ENCODE measurements around the gene ARHGEF33. TPM values are rescaled to one million over a fixed set of nuclear protein-coding genes. Genes with fewer than 3 reads are reported as not detected.
A peak's percentile ranks its signal among the peaks of the same experiment; 100 is the strongest.

The ARHGEF33 gene
- total and polyA plus RNA-seq, 2 experiments from 2014 or later = 0.10 to 1.8 TPM

DNA sequence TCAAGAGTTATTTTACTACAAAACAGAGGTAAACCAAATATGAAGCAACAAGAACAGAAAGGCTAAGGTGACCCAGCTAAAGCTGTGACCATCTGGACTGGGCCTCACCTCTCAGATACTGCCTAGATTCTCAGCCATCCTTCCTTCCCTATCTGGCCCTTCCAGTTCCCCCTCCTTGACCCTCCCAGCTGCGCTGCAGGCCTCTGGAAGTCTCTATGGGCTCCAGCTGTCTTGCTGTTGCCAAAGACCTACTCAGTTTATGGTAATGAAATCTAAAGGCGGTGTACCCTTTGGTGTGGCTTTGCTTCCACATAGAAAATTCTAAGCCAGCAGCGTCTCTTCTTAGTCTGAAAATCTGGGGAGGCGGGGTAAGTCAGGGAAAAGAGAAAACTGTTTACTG lies 55.7 kb downstream of the ARHGEF33 start (continued):
- TF ChIP-seq, protein P1, sequence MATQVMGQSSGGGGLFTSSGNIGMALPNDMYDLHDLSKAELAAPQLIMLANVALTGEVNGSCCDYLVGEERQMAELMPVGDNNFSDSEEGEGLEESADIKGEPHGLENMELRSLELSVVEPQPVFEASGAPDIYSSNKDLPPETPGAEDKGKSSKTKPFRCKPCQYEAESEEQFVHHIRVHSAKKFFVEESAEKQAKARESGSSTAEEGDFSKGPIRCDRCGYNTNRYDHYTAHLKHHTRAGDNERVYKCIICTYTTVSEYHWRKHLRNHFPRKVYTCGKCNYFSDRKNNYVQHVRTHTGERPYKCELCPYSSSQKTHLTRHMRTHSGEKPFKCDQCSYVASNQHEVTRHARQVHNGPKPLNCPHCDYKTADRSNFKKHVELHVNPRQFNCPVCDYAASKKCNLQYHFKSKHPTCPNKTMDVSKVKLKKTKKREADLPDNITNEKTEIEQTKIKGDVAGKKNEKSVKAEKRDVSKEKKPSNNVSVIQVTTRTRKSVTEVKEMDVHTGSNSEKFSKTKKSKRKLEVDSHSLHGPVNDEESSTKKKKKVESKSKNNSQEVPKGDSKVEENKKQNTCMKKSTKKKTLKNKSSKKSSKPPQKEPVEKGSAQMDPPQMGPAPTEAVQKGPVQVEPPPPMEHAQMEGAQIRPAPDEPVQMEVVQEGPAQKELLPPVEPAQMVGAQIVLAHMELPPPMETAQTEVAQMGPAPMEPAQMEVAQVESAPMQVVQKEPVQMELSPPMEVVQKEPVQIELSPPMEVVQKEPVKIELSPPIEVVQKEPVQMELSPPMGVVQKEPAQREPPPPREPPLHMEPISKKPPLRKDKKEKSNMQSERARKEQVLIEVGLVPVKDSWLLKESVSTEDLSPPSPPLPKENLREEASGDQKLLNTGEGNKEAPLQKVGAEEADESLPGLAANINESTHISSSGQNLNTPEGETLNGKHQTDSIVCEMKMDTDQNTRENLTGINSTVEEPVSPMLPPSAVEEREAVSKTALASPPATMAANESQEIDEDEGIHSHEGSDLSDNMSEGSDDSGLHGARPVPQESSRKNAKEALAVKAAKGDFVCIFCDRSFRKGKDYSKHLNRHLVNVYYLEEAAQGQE (IDR thresholded peaks at IDR 0.05; ENCODE audit: unreplicated experiment) = no peak
- TF ChIP-seq ZNF114 (CRISPR knock-in tag; IDR thresholded peaks at IDR 0.05) (no peak), ZNF331 (CRISPR knock-in tag; IDR thresholded peaks at IDR 0.05; ENCODE audit: low read depth) (no peak), CREB1 (CRISPR knock-in tag; IDR thresholded peaks at IDR 0.05; ENCODE audit: low read depth) (no peak), JUNB (IDR thresholded peaks at IDR 0.05; ENCODE audit: unreplicated experiment) (no peak), EZH2 (IDR thresholded peaks at IDR 0.05; ENCODE audit: low read depth, unreplicated experiment) (no peak)
- TF ChIP-seq, protein P2, sequence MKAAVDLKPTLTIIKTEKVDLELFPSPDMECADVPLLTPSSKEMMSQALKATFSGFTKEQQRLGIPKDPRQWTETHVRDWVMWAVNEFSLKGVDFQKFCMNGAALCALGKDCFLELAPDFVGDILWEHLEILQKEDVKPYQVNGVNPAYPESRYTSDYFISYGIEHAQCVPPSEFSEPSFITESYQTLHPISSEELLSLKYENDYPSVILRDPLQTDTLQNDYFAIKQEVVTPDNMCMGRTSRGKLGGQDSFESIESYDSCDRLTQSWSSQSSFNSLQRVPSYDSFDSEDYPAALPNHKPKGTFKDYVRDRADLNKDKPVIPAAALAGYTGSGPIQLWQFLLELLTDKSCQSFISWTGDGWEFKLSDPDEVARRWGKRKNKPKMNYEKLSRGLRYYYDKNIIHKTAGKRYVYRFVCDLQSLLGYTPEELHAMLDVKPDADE (IDR thresholded peaks at IDR 0.05) = no peak

DNA sequence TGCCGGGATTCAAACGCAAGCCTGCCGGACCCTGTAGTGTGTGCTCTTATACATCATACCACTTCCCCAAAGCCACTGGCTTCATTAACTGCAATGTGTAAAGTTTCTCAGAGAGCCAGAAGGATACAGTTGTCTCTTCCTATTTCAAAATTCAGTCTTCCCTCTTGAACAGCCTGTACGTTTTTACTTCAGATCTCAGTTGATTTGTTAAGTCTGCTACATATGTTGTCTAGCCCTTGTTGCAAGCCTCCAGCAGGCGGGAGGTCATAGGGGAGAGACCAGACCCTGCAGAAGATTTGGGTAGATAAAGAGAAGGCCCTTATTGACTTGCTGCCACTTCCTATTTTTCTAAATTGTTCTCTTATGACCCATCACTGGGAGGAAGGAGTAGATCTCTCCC lies 56.2 kb downstream of the ARHGEF33 start:
- H3K36me3 Mint-ChIP-seq (ENCODE audit: low read depth) = no peaks in the 10 kb centered on the region; the same call in 2 of the 3 replicates
- H3K4me1 Mint-ChIP-seq = peaks cover 25% of the 10 kb centered on the region
- H3K27me3 ChIP-seq (ENCODE audit: insufficient read depth) = no peaks in the 10 kb centered on the region
- no peak overlapping the region for H3K27ac Mint-ChIP-seq
- DNase-seq (ENCODE audit: low spot score) (no peak), ATAC-seq (no peak)
- no peaks in the 10 kb centered on the region for H3K36me3 ChIP-seq (ENCODE audit: insufficient read depth)
- peaks cover 2% of the 10 kb centered on the region for H3K27me3 Mint-ChIP-seq (ENCODE audit: insufficient read depth, low read depth, poor library complexity)
- no peak overlapping the region for H3K4me3 Mint-ChIP-seq
- H4K20me1 ChIP-seq (replicated peaks; ENCODE audit: insufficient read depth) = no peaks in the 10 kb centered on the region
- H3K79me2 ChIP-seq (replicated peaks; ENCODE audit: insufficient read depth) = no peaks in the 10 kb centered on the region
- H3K4me1 ChIP-seq (ENCODE audit: insufficient read depth) = peaks cover 10% of the 10 kb centered on the region
- TF ChIP-seq ZNF331 (CRISPR knock-in tag; IDR thresholded peaks at IDR 0.05; ENCODE audit: low read depth) = no peak
- TF ChIP-seq, protein P3, sequence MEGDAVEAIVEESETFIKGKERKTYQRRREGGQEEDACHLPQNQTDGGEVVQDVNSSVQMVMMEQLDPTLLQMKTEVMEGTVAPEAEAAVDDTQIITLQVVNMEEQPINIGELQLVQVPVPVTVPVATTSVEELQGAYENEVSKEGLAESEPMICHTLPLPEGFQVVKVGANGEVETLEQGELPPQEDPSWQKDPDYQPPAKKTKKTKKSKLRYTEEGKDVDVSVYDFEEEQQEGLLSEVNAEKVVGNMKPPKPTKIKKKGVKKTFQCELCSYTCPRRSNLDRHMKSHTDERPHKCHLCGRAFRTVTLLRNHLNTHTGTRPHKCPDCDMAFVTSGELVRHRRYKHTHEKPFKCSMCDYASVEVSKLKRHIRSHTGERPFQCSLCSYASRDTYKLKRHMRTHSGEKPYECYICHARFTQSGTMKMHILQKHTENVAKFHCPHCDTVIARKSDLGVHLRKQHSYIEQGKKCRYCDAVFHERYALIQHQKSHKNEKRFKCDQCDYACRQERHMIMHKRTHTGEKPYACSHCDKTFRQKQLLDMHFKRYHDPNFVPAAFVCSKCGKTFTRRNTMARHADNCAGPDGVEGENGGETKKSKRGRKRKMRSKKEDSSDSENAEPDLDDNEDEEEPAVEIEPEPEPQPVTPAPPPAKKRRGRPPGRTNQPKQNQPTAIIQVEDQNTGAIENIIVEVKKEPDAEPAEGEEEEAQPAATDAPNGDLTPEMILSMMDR (conservative IDR thresholded peaks at IDR 0.05; ENCODE audit: low read depth in 2 of 2) = no peak
- peak overlapping the region; percentile 53 for H2AFZ ChIP-seq
- no peak overlapping the region for H3K4me3 ChIP-seq
- H3F3A ChIP-seq (replicated peaks; ENCODE audit: low read depth) = no peaks in the 10 kb centered on the region
- no peaks in the 10 kb centered on the region for H3K9me2 ChIP-seq (ENCODE audit: insufficient read depth)
- 0 out of 3 replicates have a peak, but pooled peaks cover 5% of the 10 kb centered on the region for H3K9me3 Mint-ChIP-seq
- H3K4me2 ChIP-seq = no peak overlapping the region
- no peak overlapping the region for H3K27ac ChIP-seq (ENCODE audit: low read depth)

Measured in GM23338 (cell line).